GM12865 (cell line): Measurements from ENCODE around the gene RHBDD2.
"Not testable (repeated sequence)": the region's sequence is repeated elsewhere in the genome, so short reads cannot be mapped to it uniquely, and the experiment has no call there.

Experiments used
- DNase-seq: peaks from one replicate; pipeline ENCODE4 v3.0.0; 2010; ENCODE audit warnings: low read depth
- H3K4me3 ChIP-seq: 2 replicates; pipeline ENCODE4 v1.5.1; 2011; ENCODE audit warnings: mild to moderate bottlenecking, low read depth, low read length, control low read depth
- TF ChIP-seq, protein P1 (sequence below): IDR thresholded peaks from 2 replicates; pipeline ENCODE4 v1.5.1; 2011; ENCODE audit warnings: low read length, control low read depth, low read depth, inconsistent platforms; ENCODE audit not compliant: insufficient read depth; ENCODE audit errors: missing control alignments

RHBDD2 gene

DNA sequence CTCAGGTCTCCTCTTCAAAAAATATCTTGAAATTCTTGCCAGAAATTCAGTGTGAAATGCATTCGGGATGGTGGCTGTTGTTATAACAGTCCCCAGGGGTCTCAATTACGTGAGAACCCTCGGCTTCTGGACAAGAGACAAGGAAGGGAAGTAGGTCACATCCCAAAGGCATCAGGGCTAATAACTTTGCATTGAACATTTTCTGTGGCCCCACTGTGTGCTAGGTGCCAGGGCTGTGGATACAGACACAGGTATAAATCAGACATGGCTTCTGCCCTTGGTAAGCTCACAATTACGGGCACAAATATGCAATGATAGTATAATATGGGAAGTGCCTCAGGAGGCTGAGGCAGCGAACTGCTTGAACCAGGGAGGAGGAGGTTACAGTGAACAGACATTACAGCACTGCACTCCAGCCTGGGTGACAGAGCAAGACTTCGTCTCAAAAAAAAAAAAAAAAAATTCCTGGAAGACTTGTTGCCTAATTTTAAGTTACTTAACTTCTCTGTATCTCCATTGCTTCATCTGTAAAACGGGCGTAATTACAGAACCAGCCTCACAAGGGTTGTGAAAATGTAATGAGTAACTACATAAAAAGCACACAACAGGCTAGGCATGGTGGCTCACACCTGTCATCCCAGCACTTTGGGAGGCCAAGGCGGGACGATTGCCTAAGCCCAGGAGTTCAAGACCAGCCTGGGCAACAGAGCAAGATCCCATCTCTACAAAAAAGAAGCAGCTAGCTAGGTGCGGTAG is 2.5 kb upstream of the RHBDD2 start:
- no peak for DNase-seq
- TF ChIP-seq, protein P1, sequence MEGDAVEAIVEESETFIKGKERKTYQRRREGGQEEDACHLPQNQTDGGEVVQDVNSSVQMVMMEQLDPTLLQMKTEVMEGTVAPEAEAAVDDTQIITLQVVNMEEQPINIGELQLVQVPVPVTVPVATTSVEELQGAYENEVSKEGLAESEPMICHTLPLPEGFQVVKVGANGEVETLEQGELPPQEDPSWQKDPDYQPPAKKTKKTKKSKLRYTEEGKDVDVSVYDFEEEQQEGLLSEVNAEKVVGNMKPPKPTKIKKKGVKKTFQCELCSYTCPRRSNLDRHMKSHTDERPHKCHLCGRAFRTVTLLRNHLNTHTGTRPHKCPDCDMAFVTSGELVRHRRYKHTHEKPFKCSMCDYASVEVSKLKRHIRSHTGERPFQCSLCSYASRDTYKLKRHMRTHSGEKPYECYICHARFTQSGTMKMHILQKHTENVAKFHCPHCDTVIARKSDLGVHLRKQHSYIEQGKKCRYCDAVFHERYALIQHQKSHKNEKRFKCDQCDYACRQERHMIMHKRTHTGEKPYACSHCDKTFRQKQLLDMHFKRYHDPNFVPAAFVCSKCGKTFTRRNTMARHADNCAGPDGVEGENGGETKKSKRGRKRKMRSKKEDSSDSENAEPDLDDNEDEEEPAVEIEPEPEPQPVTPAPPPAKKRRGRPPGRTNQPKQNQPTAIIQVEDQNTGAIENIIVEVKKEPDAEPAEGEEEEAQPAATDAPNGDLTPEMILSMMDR: no peak
- H3K4me3 ChIP-seq: no peak overlapping the region

DNA sequence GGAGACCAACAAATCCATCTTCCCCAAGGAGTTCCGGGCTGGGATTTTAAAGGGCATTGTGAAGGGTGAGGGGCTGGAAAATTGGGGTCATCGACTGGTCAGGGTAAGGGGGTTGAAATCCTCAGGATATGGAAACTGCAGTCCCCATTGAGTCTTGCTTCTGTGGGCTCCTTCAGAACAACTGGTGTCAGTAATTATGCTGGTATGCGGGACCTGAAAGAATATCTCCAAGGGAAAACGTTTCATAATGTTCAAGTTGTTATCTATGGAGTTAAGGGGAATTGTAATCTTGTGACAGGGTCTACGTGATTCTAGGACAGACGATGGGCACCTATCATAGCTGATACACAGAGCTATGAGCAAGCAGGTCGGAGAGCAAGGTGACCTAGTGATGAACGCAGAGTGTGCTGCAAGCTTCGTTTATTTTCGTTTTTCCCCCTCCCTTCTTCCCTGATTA is 494 bp upstream of the RHBDD2 start:
- peak overlapping the region; percentile 43 for H3K4me3 ChIP-seq
- DNase-seq: no peak
- TF ChIP-seq, protein P1: no peak

DNA sequence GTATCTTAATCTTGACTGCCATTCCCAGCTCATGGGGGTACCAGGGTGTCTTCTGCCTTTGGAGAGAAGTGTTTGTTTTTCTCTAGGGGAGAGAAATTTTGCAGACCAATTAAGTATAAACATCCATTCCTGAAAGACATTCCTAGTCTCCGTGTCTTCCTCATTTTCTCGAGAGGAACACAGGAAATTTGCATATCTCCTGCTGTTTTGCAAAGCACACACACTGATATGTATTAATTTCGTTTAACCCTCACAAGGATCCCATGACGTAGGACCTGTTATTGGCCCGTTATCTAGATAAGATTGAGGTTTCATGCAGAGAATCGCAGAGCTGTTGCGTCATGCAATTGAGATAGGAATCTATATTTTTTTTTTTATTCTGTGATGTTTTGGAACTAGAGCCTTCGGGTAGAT is 944 bp downstream of the RHBDD2 start:
- TF ChIP-seq, protein P1: no peak
- H3K4me3 ChIP-seq: peak overlapping the region; percentile 86
- no peak for DNase-seq

DNA sequence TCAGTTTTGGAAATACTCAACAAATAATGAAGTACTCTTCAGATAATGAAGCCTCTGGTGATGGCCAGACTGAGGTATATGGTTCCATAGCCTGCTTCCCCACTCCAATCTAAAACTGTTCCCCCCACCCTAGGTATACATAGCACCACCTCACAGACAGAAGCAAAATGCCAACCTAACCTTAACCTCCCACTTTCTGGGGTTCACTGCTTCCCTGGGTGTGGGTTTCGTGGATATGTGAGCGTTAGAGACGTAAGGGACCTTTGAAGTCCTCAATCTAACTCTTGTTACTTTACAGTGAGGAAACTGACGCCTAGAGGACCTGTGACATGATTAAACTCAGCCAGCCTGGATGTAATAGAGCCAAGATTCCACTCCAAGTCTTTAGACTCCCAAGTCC is 1.4 kb downstream of the RHBDD2 start:
- H3K4me3 ChIP-seq: no peak overlapping the region
- TF ChIP-seq, protein P1: no peak

DNA sequence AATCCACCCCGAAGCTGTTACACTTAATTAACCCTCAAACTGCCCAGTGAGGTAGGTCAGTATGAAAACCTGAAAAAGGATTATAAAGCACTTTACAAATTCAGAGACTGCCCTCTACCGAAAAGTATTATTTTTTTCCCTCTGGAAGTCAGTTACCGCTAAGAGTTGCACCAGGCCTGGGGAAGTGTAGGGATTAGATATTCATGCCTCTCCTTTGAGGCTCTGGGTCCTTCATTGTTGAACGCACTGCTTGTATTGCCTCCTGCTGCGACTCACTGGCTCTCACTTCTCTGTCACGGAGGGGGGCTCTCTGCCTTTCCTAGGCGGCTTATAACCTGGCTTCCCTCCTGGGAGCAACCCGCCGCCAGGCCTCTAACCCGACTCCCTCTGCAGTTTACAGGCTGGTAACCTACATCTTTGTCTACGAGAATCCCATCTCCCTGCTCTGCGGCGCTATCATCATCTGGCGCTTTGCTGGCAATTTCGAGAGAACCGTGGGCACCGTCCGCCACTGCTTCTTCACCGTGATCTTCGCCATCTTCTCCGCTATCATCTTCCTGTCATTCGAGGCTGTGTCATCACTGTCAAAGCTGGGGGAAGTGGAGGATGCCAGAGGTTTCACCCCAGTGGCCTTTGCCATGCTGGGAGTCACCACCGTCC is 2.7 kb downstream of the RHBDD2 start:
- DNase-seq: no peak
- TF ChIP-seq, protein P1: no peak
- no peak overlapping the region for H3K4me3 ChIP-seq

More for the DNA sequence above, 1.4 kb downstream of the RHBDD2 start:
- no peak for DNase-seq

DNA sequence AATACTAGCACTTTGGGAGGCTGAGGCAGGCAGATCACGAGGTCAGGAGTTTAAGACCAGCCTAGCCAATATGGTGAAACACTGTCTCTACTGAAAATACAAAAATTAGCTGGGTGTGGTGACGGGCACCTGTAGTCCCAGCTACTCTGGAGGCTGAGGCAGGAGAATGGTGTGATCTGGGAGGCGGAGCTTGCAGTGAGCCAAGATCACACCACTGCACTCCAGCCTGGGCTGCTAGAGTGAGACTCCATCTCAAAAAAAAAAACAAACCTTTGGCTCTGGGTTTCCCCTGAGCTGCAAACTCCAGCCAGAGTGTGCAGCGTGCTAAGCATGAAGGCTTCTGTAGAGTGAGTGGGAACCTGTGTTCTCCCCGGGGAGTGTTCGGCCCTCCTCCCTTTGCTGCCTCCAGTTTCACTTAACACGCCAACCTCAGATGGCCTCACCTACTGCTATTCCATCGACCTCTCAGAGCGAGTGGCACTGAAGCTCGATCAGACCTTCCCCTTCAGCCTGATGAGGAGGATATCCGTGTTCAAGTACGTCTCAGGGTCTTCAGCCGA is 4.5 kb downstream of the RHBDD2 start:
- H3K4me3 ChIP-seq: not testable (repeated sequence)
- peak; percentile 45 for DNase-seq

DNA sequence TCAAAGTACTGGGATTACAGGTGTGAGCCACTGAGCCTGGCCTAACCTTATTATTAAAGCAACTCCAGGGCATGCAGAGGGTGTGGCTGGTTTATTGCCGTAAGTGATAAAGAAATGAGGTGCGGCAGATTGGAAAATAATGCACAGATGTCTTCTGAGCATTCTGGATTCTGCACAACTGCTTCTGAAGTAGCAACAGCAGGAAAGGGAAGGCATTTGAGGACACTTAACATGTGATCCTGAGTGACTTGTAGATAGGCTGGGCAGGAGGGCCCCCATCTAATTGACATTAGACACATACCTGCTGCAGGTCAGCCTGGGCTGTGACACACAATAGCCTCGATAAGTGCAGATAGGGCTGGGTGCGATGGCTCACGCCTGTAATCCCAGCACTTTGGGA is 5.6 kb downstream of the RHBDD2 start:
- TF ChIP-seq, protein P1: no peak

More for the DNA sequence above, 5.6 kb downstream of the RHBDD2 start:
- no peak for DNase-seq
- no peak overlapping the region for H3K4me3 ChIP-seq
